Testis (tissue), 3 donors: Measurements from ENCODE around the gene MXRA8. TPM values are rescaled to one million over a fixed set of nuclear protein-coding genes. Genes with fewer than 3 reads are reported as not detected.

Source experiments
- DNase-seq: peaks from one replicate; pipeline ENCODE4 v3.0.0-alpha.2; 2019
- H3K27ac ChIP-seq, 2 donors: fragments of 200-600 bp; sonication (generic); one replicate each; pipeline ENCODE4 v1.5.1; 2019
- H3K27me3 ChIP-seq: fragments of 200-600 bp; sonication (generic); one replicate; pipeline ENCODE4 v1.5.1; 2019
- H3K36me3 ChIP-seq: fragments of 200-600 bp; sonication (generic); one replicate; pipeline ENCODE4 v1.5.1; 2017; ENCODE audit warnings: low read depth; ENCODE audit errors: missing control alignments
- H3K4me1 ChIP-seq: fragments of 200-600 bp; sonication (generic); one replicate; pipeline ENCODE4 v1.5.1; 2019
- H3K4me3 ChIP-seq, 2 donors: fragments of 200-600 bp; sonication (generic); one replicate each; pipeline ENCODE4 v1.5.1; 2017 to 2019
- H3K9me3 ChIP-seq: fragments of 200-600 bp; sonication (generic); one replicate; pipeline ENCODE4 v1.5.1; 2017
- POLR2A ChIP-seq: fragments of 450-650 bp; IDR thresholded peaks from one replicate; pipeline ENCODE4 v1.6.1; 2017; ENCODE audit warnings: antibody characterized with exemption, mild to moderate bottlenecking, moderate library complexity
- WGBS, 2 donors: methylation state at CpG; one replicate each; pipeline ENCODE4 v1.1.5; 2018; 5-methylcytosine and 5-hydroxymethylcytosine counted together
- intact Hi-C: fragments of 100-400 bp; cut with DNase I; formaldehyde crosslinking; loops from one replicate; pipeline ENCODE4 v1.15.1; 2023; ENCODE audit warnings: low total_unique reads
- polyA plus RNA-seq: library from polyadenylated mRNA; stranded (reverse); fragments of 350-450 nt; fragmentation: Illumina TruSeq; extraction: RNeasy Lipid Tissue Mini Kit (QIAGEN cat#74804); gene quantifications from one replicate; pipeline ENCODE4 v1.2.3, GENCODE V29; 2014; ENCODE audit warnings: low read depth, low replicate concordance; ENCODE audit not compliant: insufficient read depth
- total RNA-seq, 2 donors: library from RNA; depleted of rRNA; stranded (reverse); fragments of >200 nt; gene quantifications; one replicate each; pipeline ENCODE4 v1.2.3, GENCODE V29; 2016
- TF ChIP-seq, protein P1 (sequence below), 3 experiments: fragments of 450-650 bp in 2 of 3; fragments of 200-600 bp in 1 of 3; sonication (generic) in 1 of 3; IDR thresholded peaks; one replicate each; pipeline ENCODE4 v1.5.1; 2016 to 2019; ENCODE audit warnings: antibody characterized with exemption in 3 of 3, mild to moderate bottlenecking in 2 of 3, moderate library complexity in 1 of 3

MXRA8 gene
- total and polyA plus RNA-seq, 3 donors from 2014 or later = 60.2 to 102 (median 63.3) TPM

DNA sequence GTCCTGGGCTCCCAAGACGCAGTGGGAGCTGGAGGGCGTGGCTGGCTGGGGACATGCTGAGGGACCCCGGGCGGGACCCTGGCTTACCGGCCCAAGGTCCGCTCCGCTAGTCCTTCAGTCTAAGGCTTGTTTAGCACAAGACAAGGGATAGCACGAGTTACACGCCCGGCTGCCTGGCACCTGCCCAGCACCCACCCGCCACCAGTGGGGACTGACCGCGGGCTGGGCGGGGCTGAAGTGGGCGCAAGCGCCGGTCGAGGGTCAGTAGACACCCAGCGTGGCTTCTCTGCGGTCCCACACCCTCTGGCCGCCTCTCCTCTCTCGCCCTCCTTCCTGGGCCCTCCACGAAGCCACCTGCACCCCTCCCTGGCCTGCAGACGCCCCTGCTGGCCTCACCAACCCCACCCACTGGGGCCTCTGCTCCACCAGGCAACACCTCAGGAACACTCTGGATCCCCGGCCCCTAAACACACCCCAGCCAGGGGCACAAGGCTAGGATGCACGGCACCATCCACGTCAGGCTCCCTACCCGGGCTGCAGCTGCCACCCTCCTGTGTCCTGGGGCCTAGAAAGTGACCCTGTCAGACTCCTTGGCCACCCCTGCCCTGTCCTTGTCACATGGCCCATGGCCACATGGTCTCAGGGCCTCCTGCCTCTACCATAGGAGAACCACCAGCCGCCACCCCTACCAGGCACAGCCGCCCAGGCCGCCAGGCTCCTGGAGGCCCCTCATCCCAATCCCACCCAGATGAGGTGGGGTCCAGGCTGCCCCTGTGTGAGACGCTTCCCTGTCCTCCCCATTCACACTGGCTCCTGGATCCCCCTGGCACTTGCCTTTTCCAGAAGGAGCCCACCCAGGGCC is 21.2 kb downstream of the MXRA8 start:
- intact Hi-C loops = no loop called here
- DNase-seq = no peak
- Histone ChIP-seq H3K4me1 (peaks cover 8% of the 10 kb centered on the region), H3K4me3 (no peak overlapping the region), H3K27ac (no peak overlapping the region), H3K9me3 (no peaks in the 10 kb centered on the region), H3K36me3 (no peaks in the 10 kb centered on the region), H3K27me3 (no peaks in the 10 kb centered on the region)
- 96% methylated on average over 22 to 32 of the region's 32 CpGs for WGBS, 2 donors
- TF ChIP-seq, protein P1, sequence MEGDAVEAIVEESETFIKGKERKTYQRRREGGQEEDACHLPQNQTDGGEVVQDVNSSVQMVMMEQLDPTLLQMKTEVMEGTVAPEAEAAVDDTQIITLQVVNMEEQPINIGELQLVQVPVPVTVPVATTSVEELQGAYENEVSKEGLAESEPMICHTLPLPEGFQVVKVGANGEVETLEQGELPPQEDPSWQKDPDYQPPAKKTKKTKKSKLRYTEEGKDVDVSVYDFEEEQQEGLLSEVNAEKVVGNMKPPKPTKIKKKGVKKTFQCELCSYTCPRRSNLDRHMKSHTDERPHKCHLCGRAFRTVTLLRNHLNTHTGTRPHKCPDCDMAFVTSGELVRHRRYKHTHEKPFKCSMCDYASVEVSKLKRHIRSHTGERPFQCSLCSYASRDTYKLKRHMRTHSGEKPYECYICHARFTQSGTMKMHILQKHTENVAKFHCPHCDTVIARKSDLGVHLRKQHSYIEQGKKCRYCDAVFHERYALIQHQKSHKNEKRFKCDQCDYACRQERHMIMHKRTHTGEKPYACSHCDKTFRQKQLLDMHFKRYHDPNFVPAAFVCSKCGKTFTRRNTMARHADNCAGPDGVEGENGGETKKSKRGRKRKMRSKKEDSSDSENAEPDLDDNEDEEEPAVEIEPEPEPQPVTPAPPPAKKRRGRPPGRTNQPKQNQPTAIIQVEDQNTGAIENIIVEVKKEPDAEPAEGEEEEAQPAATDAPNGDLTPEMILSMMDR (IDR thresholded peaks at IDR 0.05) = no peak
- TF ChIP-seq POLR2A = no peak

DNA sequence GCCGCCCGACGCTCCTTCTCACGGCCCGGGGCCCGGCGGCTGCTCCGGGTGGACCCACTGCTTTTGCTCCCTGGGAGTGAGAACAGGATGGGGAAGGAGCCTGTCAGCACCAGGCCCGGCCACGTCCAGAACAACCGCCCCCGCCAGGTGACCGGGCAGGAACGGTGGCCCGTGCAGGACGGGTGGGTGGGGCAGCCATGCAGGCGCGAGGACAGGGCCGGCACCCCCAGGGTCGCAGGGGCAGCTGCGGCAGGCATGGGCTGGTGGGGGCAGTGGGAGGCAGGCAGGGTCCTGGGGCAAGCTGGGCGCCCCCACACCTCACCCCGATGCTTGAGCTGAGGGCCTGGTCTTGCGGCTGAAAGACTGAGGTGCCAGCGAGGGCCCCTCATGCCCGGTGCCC is 21.9 kb downstream of the MXRA8 start:
- Histone ChIP-seq H3K4me3 (no peak overlapping the region), H3K27me3 (no peaks in the 10 kb centered on the region), H3K36me3 (no peaks in the 10 kb centered on the region), H3K9me3 (no peaks in the 10 kb centered on the region), H3K4me1 (peaks cover 8% of the 10 kb centered on the region), H3K27ac (no peak overlapping the region)
- intact Hi-C loops = no loop called here
- 91 to 94% methylated on average over 12 to 20 of the region's 26 CpGs for WGBS, 2 donors
- no peak for DNase-seq
- TF ChIP-seq, protein P1 (IDR thresholded peaks at IDR 0.05) = no peak
- no peak for TF ChIP-seq POLR2A

DNA sequence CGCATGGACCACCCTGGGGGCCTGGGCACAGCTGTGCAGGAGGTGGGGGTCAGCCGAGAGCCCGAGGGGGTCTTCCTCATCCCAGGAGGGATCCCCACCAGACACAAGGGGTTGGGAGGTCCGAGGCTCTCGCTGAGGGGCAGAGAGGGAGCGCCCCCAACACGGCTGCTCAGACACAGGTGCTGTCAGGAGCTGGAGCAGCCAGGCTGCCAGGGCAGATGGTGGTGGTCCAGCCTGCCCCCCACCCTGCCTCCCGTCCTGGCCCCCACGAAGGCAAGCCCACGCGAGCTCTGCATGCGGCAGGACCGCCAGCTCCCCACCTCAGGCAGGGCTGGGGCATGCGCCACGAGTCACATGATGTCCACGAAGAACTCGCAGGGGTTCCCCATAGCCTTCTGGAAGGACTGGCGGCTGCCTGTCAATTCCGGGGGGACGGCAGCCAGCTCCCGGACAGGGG is 22.5 kb downstream of the MXRA8 start:
- WGBS, 2 donors = 91 to 100% methylated on average over 1 to 21 of the region's 21 CpGs

DNA sequence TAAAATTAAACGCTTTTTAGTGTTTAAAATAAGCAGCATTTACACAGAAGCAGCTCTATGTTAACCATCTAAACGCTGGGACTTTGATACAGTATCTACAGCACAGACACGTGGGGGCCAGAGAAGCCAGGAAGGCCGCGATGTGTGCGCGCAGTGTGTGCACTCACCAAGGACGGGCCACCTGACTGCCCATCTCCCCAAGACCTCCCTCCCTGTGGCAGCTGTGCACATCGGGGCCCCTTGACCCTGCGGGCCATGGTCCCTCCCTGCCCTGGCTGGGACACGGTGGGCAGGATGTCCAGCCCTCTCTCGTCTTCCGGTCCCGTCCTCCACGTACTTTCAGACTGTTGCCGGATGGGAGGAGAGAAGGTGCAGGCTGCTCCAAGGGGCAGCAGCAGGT is 23.1 kb downstream of the MXRA8 start:
- no peak for TF ChIP-seq POLR2A
- TF ChIP-seq, protein P1 (IDR thresholded peaks at IDR 0.05) = no peak
- WGBS, 2 donors = 68 to 75% methylated on average over 10 to 16 of the region's 16 CpGs

More for the DNA sequence above, 22.5 kb downstream of the MXRA8 start:
- TF ChIP-seq, protein P1 (IDR thresholded peaks at IDR 0.05) = no peak
- no peak for TF ChIP-seq POLR2A
- H3K27ac ChIP-seq = no peak overlapping the region
- H3K4me3 ChIP-seq = no peak overlapping the region
- no peak for DNase-seq
- intact Hi-C loops = no loop called here
- peaks cover 8% of the 10 kb centered on the region for H3K4me1 ChIP-seq
- H3K36me3 ChIP-seq = no peaks in the 10 kb centered on the region
- H3K9me3 ChIP-seq = no peaks in the 10 kb centered on the region
- H3K27me3 ChIP-seq = no peaks in the 10 kb centered on the region

More for the DNA sequence above, 23.1 kb downstream of the MXRA8 start:
- H3K4me3 ChIP-seq = no peak overlapping the region
- intact Hi-C loops = no loop called here
- no peaks in the 10 kb centered on the region for H3K9me3 ChIP-seq
- H3K4me1 ChIP-seq = peaks cover 8% of the 10 kb centered on the region
- no peak overlapping the region for H3K27ac ChIP-seq
- no peaks in the 10 kb centered on the region for H3K36me3 ChIP-seq
- H3K27me3 ChIP-seq = no peaks in the 10 kb centered on the region
- no peak for DNase-seq
